Common myeloid progenitor, CD34-positive (primary cell): ENCODE results near the gene PKN3.

Experiments
- CTCF ChIA-PET: fragments of 350-600 bp; sonication (Branson Sonifier 250); formaldehyde crosslinking; loops from one replicate; lab custom pipeline; 2021; ENCODE audit warnings: antibody characterized with exemption; lab: Charles Lee
- POLR2A ChIA-PET: fragments of 350-600 bp; sonication (Branson Sonifier 250); formaldehyde crosslinking; loops from one replicate; lab custom pipeline; 2021; ENCODE audit warnings: antibody characterized with exemption; lab: Charles Lee
- DNase-seq, 3 donors: peaks; one replicate each; pipeline versions ENCODE4 v3.0.0 to v3.0.0-alpha.2; 2013
- H3K27ac ChIP-seq, 2 experiments: 1 replicate in 1 of 2; 2 replicates in 1 of 2; pipeline ENCODE4 v1.7.0; 2013; ENCODE audit warnings: inconsistent platforms in 2 of 2, low read length in 2 of 2, mild to moderate bottlenecking in 2 of 2, low read depth in 1 of 2, moderate library complexity in 1 of 2; ENCODE audit not compliant: severe bottlenecking in 2 of 2, insufficient read depth in 1 of 2, poor library complexity in 1 of 2
- H3K27me3 ChIP-seq, 5 experiments: replicated peaks in 2 of 5; 1 replicate in 3 of 5; 2 replicates in 2 of 5; pipeline versions ENCODE4 v1.6.1 to v1.7.0; 2013; ENCODE audit warnings: low read length in 4 of 5, mild to moderate bottlenecking in 2 of 5, moderate library complexity in 2 of 5, inconsistent platforms in 1 of 5; ENCODE audit not compliant: insufficient read depth in 5 of 5, control insufficient read depth in 4 of 5
- H3K36me3 ChIP-seq, 4 experiments: 1 replicate in 2 of 4; 2 replicates in 2 of 4; pipeline versions ENCODE4 v1.6.1 to v1.7.0; 2013; ENCODE audit warnings: low read length in 3 of 4, control low read depth in 1 of 4, mild to moderate bottlenecking in 1 of 4; ENCODE audit not compliant: control insufficient read depth in 4 of 4, insufficient read depth in 4 of 4
- H3K4me1 ChIP-seq, 4 experiments: 1 replicate in 3 of 4; 2 replicates in 1 of 4; pipeline versions ENCODE4 v1.6.1 to v1.7.1; 2013; ENCODE audit warnings: low read length in 3 of 4, mild to moderate bottlenecking in 3 of 4, control low read depth in 1 of 4, inconsistent platforms in 1 of 4, moderate library complexity in 1 of 4; ENCODE audit not compliant: control insufficient read depth in 4 of 4, insufficient read depth in 4 of 4; ENCODE audit errors: control extremely low read depth in 1 of 4
- H3K4me3 ChIP-seq, 7 experiments: 1 replicate in 4 of 7; 2 replicates in 3 of 7; pipeline versions ENCODE4 v1.5.1 to v1.7.0; 2013; ENCODE audit warnings: mild to moderate bottlenecking in 7 of 7, low read length in 6 of 7, moderate library complexity in 6 of 7, inconsistent platforms in 2 of 7, low read depth in 2 of 7, control low read depth in 1 of 7; ENCODE audit not compliant: insufficient read depth in 4 of 7, control insufficient read depth in 1 of 7; ENCODE audit errors: extremely low read depth in 1 of 7
- H3K9me3 ChIP-seq, 5 experiments: 1 replicate in 4 of 5; 2 replicates in 1 of 5; pipeline versions ENCODE4 v1.6.1 to v1.7.1; 2013; ENCODE audit warnings: low read length in 4 of 5, mild to moderate bottlenecking in 2 of 5, inconsistent platforms in 1 of 5, low read depth in 1 of 5, moderate library complexity in 1 of 5; ENCODE audit not compliant: control insufficient read depth in 4 of 5, insufficient read depth in 2 of 5; ENCODE audit errors: control extremely low read depth in 1 of 5
- WGBS: methylation state at CpG from one replicate; pipeline ENCODE4 v1.1.5; 2013; ENCODE audit not compliant: insufficient coverage; 5-methylcytosine and 5-hydroxymethylcytosine counted together

Gene PKN3

DNA sequence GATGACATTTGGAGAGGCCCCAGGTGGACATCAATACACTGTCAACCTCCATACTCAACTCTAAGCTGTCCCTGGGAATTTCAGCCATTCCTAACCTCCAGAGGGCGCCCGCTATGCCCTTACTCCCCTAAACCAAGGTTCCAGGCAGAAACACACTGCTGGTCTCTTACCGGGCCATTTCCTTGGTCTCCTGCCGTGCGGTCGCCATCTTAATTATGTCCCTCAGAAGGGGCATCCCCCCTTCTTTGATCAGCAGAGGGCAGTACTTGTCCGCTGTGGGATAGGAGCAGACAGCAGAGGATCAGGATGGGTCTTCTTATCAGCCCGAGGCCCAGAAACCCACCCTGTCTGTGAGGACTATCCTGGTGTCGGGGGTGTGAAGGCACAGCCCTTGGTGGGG, 31.0 kb downstream of the PKN3 start:
- Histone ChIP-seq H3K4me1 (peaks cover 0 to 2% (median 0%) of the 10 kb centered on the region in 4 experiments), H3K27me3 (no peaks in the 10 kb centered on the region), H3K27ac (no peak overlapping the region), H3K9me3 (no peaks in the 10 kb centered on the region), H3K36me3 (peaks cover 11 to 50% (median 18%) of the 10 kb centered on the region in 4 experiments), H3K4me3 (no peak overlapping the region)
- peak; percentile 77 to 84 (median 79) for DNase-seq
- POLR2A ChIA-PET, result interaction anchor here (0.6 kb wide), 1 partner anchor 38 kb away, joined by 3 read pairs; no protein-coding TSS in a partner anchor
- 54% methylated on average over 9 of the region's 9 CpGs for WGBS
- CTCF ChIA-PET, result interaction anchor here (0.7 to 3.0 kb wide), 11 partner anchors 8 to 195 kb away, joined by 3 to 11 read pairs (median 5); partner anchors contain the start of genes ENDOG, SPOUT1 and ZDHHC12

DNA sequence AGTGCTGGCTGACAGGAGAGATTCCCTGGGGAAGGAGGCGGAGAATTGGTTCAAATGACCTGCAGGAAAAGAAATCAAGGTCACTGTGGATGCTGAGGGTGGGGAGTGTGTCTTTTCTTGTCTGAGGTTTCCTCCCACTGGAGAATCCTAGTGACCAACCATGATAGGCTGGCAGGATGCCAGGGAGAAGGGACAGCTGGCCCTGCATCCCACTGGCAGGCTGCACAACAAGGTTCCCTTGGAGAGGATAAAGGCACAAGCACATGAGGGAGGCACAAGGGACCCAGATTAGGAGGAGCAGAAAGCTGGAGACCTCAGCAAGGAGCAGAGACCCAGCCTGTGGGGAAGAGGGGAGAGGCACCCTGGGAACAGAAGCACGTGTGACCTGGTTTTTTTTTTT, 33.1 kb downstream of the PKN3 start:
- 100% methylated on average over 2 of the region's 2 CpGs for WGBS
- CTCF ChIA-PET, result interaction anchor here (1.0 to 2.1 kb wide), 2 partner anchors 9 to 13 kb away, joined by 3 to 6 read pairs; no protein-coding TSS in a partner anchor

DNA sequence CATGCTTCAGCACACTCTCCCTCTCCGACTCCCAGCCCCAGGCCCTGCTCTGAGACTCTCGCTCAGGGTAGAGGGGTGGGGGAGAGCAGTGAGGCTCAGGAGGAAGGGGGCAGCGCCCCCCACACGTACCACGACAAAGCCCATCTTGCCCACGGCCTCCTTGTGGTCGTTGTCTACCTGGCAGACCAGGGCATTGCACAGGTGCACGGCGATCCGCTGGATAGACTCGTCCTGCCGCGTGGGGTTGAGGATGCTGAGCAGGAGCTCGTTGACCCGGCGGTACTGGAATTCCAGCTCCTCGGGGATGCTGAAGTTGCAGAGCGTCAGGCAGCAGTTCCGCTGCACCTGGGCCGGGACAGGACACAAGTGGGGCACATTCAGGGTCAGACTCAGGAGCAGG, 40.1 kb downstream of the PKN3 start:
- Histone ChIP-seq H3K4me1 (no peaks in the 10 kb centered on the region), H3K4me3 (no peak overlapping the region), H3K27ac (no peak overlapping the region), H3K9me3 (no peaks in the 10 kb centered on the region), H3K27me3 (no peaks in the 10 kb centered on the region), H3K36me3 (peaks cover 2 to 44% (median 25%) of the 10 kb centered on the region in 4 experiments)
- no peak for DNase-seq
- ChIA-PET CTCF (no interaction called here), POLR2A (interaction anchor here (0.9 kb wide), 1 partner anchor 29 kb away, joined by 3 read pairs; no protein-coding TSS in a partner anchor)
- WGBS, result 99% methylated on average over 16 of the region's 20 CpGs

More for the DNA sequence above, 33.1 kb downstream of the PKN3 start:
- Histone ChIP-seq H3K27ac (no peak overlapping the region), H3K4me1 (peaks cover 0 to 2% (median 0%) of the 10 kb centered on the region in 4 experiments), H3K27me3 (no peaks in the 10 kb centered on the region), H3K36me3 (peaks cover 13 to 56% (median 23%) of the 10 kb centered on the region in 4 experiments), H3K9me3 (no peaks in the 10 kb centered on the region), H3K4me3 (no peak overlapping the region)
- DNase-seq, result no peak
- POLR2A ChIA-PET, result no interaction called here

DNA sequence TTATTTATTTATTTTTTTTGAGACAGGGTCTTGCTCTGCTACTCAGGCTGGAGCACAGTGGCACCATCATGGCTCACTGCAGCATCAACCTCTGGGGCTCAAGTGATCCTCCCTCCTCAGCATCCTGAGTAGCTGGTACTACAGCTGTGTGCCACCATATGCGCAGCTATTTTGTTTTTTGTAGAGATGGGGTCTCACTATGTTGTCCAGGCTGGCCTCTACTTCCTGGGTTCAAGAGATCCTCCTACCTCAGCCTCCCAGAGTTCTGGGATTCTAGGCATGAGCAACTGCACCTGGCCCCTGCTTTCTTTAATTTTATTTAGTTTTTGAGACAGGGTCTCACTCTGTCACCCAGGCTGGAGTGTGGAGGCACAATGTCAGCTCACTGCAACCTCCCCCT, 41.1 kb downstream of the PKN3 start:
- WGBS, result 80% methylated on average over 1 of the region's 1 CpG

DNA sequence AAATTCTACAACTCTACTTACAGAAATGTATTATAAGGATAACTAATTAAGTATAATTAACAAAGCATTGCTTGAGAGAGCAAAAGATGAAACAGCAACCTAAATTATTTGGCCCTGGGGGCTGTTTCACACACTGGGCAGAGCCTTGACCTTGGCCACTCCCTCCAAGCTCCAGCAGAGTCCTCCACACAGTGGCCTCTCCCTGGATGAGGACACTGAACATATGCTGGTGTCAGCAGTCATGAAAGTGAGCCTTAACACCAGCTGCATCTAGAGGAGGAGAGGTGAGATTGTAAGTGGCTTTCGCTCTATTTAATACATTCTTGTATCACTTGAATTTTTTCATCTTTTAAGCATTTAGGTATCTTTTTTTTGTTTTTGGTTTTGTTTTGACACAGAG, 44.9 kb downstream of the PKN3 start:
- no peak overlapping the region for H3K27ac ChIP-seq
- H3K4me3 ChIP-seq, result no peak overlapping the region
- no CpG with 5 or more reads among the region's 1 CpG for WGBS
- H3K9me3 ChIP-seq, result no peaks in the 10 kb centered on the region
- H3K4me1 ChIP-seq, result no peaks in the 10 kb centered on the region
- no peak for DNase-seq
- no peaks in the 10 kb centered on the region for H3K27me3 ChIP-seq
- peaks cover 5 to 42% (median 15%) of the 10 kb centered on the region in 4 experiments for H3K36me3 ChIP-seq
- POLR2A ChIA-PET, result no interaction called here
- CTCF ChIA-PET, result interaction anchor here (0.6 to 1.2 kb wide), 2 partner anchors 14 to 87 kb away, joined by 3 to 4 read pairs; no protein-coding TSS in a partner anchor

More for the DNA sequence above, 41.1 kb downstream of the PKN3 start:
- ChIA-PET POLR2A (no interaction called here), CTCF (interaction anchor here (1.5 kb wide), 1 partner anchor 9 kb away, joined by 6 read pairs; no protein-coding TSS in a partner anchor)
- Histone ChIP-seq H3K4me1 (no peaks in the 10 kb centered on the region), H3K9me3 (no peaks in the 10 kb centered on the region), H3K4me3 (no peak overlapping the region), H3K27ac (no peak overlapping the region), H3K27me3 (no peaks in the 10 kb centered on the region), H3K36me3 (peaks cover 5 to 45% (median 25%) of the 10 kb centered on the region in 4 experiments)
- no peak for DNase-seq

DNA sequence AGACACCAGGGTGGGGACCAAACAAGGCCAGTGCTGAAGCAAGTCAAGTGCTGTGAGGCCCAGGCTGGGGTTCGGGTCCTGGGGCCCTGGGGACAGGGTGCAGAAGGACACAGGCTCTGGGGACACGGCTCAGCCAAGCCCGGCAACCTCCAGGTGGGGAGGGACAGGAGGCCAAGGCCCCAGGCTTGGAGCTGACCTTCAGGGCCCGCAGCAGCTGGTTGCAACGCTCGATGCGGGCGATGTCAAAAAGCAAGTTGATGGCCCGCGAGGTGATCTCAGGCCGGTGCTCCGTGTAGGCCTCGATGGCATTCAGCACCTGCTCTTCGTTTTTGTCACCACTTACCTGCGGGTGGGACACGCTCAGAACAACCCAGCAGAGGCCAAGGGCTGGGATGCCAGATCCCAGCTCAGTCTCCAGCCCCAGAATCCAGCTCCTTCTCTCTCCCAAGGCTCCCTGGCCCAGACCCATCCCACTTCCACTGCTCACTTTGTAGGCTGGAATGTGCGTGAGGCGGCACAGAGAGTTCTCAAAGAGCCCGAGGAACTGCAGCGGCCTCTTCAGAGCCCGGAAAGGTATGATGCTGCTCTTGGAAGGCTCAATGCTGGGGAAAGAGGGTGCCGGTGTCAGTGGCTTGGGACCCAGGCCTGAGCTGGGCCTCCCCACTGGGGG, 48.8 kb downstream of the PKN3 start:
- no peaks in the 10 kb centered on the region for H3K4me1 ChIP-seq
- H3K4me3 ChIP-seq, result no peak overlapping the region
- ChIA-PET POLR2A (no interaction called here), CTCF (interaction anchor here (0.8 to 1.1 kb wide), 2 partner anchors 11 to 20 kb away, joined by 3 to 4 read pairs; no protein-coding TSS in a partner anchor)
- peaks cover 14 to 69% (median 35%) of the 10 kb centered on the region in 4 experiments for H3K36me3 ChIP-seq
- no peaks in the 10 kb centered on the region for H3K27me3 ChIP-seq
- H3K9me3 ChIP-seq, result no peaks in the 10 kb centered on the region
- WGBS, result 98% methylated on average over 20 of the region's 22 CpGs
- DNase-seq, result no peak
- no peak overlapping the region for H3K27ac ChIP-seq

DNA sequence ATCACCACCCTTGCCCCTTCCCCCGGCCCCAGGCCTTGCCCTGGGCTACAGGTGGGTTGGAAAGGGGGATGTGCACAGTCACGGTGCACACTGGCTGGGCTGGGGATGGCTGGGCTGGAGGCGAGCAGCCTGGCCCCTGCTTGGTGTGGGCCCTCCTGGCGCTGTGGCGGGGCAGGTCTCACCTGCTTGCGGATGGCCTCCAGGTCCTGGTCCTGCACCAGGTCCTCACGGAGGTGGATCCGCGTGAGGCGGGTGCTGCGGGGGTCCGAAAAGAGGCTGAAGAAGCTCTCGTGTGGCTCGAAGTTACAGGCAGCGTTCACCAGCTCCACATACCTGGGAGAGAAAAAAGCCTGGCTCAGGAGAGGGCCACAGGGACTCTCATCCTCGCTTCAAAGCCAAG, 51.3 kb downstream of the PKN3 start:
- no peak overlapping the region for H3K4me3 ChIP-seq
- no peaks in the 10 kb centered on the region for H3K27me3 ChIP-seq
- no peak overlapping the region for H3K27ac ChIP-seq
- CTCF ChIA-PET, result interaction anchor here (1.1 to 1.5 kb wide), 2 partner anchors 9 kb away, joined by 3 to 4 read pairs; no protein-coding TSS in a partner anchor
- no peak for DNase-seq
- H3K36me3 ChIP-seq, result peaks cover 13 to 62% (median 37%) of the 10 kb centered on the region in 4 experiments
- 97% methylated on average over 16 of the region's 16 CpGs for WGBS
- POLR2A ChIA-PET, result no interaction called here
- no peaks in the 10 kb centered on the region for H3K9me3 ChIP-seq
- peaks cover 0 to 5% (median 1%) of the 10 kb centered on the region in 4 experiments for H3K4me1 ChIP-seq
